ENCODE results near the gene PLAAT3. TPM values are rescaled to one million over a fixed set of nuclear protein-coding genes. Genes with fewer than 3 reads are reported as not detected.

Gene PLAAT3
- total RNA-seq, 1 donor from 2014 or later: 8.0 TPM

DNA sequence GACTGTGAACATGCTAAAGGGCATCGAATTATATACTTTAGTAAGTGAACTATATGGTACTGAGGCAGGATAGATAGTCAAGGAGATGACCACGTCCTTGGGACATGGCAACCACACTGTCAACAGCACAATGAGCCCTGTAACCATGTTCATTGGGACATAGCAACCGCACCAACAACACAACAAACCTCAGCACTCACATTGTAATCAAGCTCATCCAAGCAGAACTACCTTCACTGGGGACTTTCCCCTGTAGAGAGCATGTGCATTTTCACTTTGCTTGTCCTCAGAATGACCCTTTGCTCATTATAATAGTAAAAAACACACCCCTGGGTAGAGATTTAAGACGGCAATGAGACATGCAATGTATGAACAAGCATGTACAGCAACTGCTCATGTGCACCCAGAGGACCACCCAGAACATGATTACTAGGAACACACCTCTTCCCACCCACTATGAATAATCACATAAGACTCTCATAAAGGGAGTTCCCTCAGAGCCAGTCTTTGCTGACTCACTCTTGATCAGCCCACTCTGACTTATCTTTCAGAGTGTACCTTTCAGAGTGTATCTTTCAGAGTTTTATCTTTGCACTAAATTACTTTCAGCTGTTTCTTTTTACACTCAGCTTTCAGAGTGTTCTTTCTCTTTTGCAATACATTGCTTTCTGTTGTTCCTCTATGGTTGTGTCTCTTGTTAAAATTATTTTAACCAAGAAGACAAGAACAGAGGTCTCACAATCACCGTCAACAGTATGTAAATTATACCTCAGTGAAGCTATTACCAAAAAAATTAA is 47.0 kb downstream of the PLAAT3 start:
- H3K27me3 ChIP-seq: no peaks in the 10 kb centered on the region
- H3K27me3 Mint-ChIP-seq (ENCODE audit: insufficient read depth, low read depth): peaks cover 3% of the 10 kb centered on the region
- H3K4me1 ChIP-seq: no peaks in the 10 kb centered on the region
- no peaks in the 10 kb centered on the region for H3K79me2 ChIP-seq (ENCODE audit: low read depth)
- H3K4me3 ChIP-seq: no peak overlapping the region
- peaks cover 24% of the 10 kb centered on the region for H3K4me1 Mint-ChIP-seq
- H3K27ac ChIP-seq: no peak overlapping the region
- H3K4me3 Mint-ChIP-seq: no peak overlapping the region
- H3F3A ChIP-seq (ENCODE audit: low read depth): no peaks in the 10 kb centered on the region
- DNase-seq (ENCODE audit: low spot score): no peak
- peak overlapping the region; percentile 55 for H3K27ac Mint-ChIP-seq
- no peaks in the 10 kb centered on the region for H3K36me3 Mint-ChIP-seq
- no peaks in the 10 kb centered on the region for H3K9me3 Mint-ChIP-seq
- no peak overlapping the region for H3K4me2 ChIP-seq
- H3K36me3 ChIP-seq: no peaks in the 10 kb centered on the region
- no peaks in the 10 kb centered on the region for H4K20me1 ChIP-seq (ENCODE audit: low read depth)
- no peaks in the 10 kb centered on the region for H3K9me3 ChIP-seq (ENCODE audit: low read depth)
- H2AFZ ChIP-seq (replicated peaks): no peak overlapping the region
- TF ChIP-seq EZH2phosphoT487 (IDR thresholded peaks at IDR 0.05) (no peak), EZH2 (IDR thresholded peaks at IDR 0.05) (no peak)
- TF ChIP-seq, protein P1, sequence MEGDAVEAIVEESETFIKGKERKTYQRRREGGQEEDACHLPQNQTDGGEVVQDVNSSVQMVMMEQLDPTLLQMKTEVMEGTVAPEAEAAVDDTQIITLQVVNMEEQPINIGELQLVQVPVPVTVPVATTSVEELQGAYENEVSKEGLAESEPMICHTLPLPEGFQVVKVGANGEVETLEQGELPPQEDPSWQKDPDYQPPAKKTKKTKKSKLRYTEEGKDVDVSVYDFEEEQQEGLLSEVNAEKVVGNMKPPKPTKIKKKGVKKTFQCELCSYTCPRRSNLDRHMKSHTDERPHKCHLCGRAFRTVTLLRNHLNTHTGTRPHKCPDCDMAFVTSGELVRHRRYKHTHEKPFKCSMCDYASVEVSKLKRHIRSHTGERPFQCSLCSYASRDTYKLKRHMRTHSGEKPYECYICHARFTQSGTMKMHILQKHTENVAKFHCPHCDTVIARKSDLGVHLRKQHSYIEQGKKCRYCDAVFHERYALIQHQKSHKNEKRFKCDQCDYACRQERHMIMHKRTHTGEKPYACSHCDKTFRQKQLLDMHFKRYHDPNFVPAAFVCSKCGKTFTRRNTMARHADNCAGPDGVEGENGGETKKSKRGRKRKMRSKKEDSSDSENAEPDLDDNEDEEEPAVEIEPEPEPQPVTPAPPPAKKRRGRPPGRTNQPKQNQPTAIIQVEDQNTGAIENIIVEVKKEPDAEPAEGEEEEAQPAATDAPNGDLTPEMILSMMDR (IDR thresholded peaks at IDR 0.05): no peak
- no peak overlapping the region for H3K9ac ChIP-seq

DNA sequence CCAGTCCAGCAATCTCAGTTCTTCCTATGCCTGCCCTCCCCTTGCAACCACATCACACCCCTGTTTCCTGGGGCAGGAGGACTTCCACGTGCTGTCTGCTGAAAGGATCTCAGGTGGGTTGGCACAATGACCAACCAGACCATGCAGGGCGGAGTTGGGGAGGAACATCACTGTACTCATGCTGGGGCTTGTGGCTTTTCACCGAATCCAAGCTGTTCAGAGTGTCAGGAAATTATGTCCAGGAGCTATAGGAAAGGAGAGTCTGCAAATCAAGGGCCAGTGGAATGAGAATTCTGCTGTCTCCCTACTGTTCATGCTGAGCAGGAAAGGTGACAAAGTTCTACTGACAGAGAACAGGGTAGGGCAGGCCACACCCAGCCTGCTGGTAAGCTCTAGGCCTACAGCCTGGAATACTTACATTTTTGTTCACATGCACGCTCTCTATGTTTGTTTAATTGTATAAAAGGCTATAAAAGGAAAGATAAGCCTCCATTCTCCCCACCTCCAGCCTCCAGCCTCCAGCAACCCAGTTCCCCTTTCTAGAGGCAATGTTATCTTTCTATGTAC is 49.4 kb downstream of the PLAAT3 start:
- Mint-ChIP-seq H3K9me3 (no peaks in the 10 kb centered on the region), H3K27me3 (ENCODE audit: insufficient read depth, low read depth) (peaks cover 10% of the 10 kb centered on the region), H3K36me3 (no peaks in the 10 kb centered on the region), H3K27ac (peak overlapping the region; percentile 50), H3K4me3 (no peak overlapping the region), H3K4me1 (peaks cover 24% of the 10 kb centered on the region)
- Histone ChIP-seq H3K27me3 (no peaks in the 10 kb centered on the region), H3K4me3 (no peak overlapping the region), H3K27ac (no peak overlapping the region), H3K79me2 (ENCODE audit: low read depth) (no peaks in the 10 kb centered on the region), H2AFZ (replicated peaks) (no peak overlapping the region), H3K4me2 (no peak overlapping the region), H3K9ac (no peak overlapping the region), H4K20me1 (ENCODE audit: low read depth) (no peaks in the 10 kb centered on the region), H3K4me1 (no peaks in the 10 kb centered on the region), H3K36me3 (no peaks in the 10 kb centered on the region), H3K9me3 (ENCODE audit: low read depth) (no peaks in the 10 kb centered on the region), H3F3A (ENCODE audit: low read depth) (no peaks in the 10 kb centered on the region)
- TF ChIP-seq, protein P1 (IDR thresholded peaks at IDR 0.05): no peak
- TF ChIP-seq EZH2 (IDR thresholded peaks at IDR 0.05) (no peak), EZH2phosphoT487 (IDR thresholded peaks at IDR 0.05) (no peak)
- no peak for DNase-seq (ENCODE audit: low spot score)

DNA sequence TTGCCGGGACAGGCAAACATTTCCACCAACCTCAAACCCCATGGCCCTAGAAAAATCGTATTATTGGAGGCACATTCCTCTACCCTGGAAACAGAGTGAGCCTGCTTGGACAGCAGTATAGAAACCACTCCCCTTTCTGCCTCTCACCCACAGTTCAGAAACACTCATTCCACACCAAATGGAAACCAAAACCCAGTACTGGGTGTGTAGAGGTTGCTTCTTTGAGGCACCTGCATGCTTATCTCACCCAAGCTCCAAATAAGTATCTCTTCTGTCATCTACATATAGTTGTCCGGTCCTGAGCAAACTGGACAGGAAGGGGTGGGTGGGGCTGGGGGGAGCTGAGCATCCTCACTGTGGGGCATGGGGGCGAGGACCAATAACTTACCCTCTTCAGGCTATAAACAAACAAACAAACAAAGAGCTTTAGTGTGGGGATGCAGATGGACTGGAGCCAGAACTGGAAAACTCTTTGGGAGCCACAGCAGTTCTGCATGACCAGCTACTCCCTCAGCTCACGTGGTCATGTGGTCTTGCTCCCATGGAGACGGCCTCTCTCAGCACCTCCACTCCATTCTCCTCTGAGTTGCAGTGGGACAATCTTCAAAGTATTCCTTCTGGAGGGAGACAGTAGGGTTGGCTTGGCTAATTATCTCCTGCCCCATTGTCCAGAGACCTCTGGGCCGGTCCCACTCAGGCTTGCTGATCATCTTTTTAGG is 50.0 kb downstream of the PLAAT3 start:
- Histone ChIP-seq H3K4me3 (no peak overlapping the region), H3K36me3 (no peaks in the 10 kb centered on the region), H3K4me2 (no peak overlapping the region), H3K9ac (no peak overlapping the region), H2AFZ (replicated peaks) (no peak overlapping the region), H4K20me1 (ENCODE audit: low read depth) (no peaks in the 10 kb centered on the region), H3F3A (ENCODE audit: low read depth) (no peaks in the 10 kb centered on the region), H3K4me1 (no peaks in the 10 kb centered on the region), H3K9me3 (ENCODE audit: low read depth) (no peaks in the 10 kb centered on the region), H3K79me2 (ENCODE audit: low read depth) (no peaks in the 10 kb centered on the region), H3K27ac (no peak overlapping the region), H3K27me3 (no peaks in the 10 kb centered on the region)
- peaks cover 10% of the 10 kb centered on the region for H3K27me3 Mint-ChIP-seq (ENCODE audit: insufficient read depth, low read depth)
- peak overlapping the region; percentile 0 for H3K4me3 Mint-ChIP-seq
- peak overlapping the region; percentile 50 for H3K27ac Mint-ChIP-seq
- DNase-seq (ENCODE audit: low spot score): no peak
- peaks cover 24% of the 10 kb centered on the region for H3K4me1 Mint-ChIP-seq
- TF ChIP-seq, protein P1 (IDR thresholded peaks at IDR 0.05): no peak
- TF ChIP-seq EZH2 (IDR thresholded peaks at IDR 0.05): no peak
- TF ChIP-seq EZH2phosphoT487 (IDR thresholded peaks at IDR 0.05): no peak
- H3K36me3 Mint-ChIP-seq: no peaks in the 10 kb centered on the region
- no peaks in the 10 kb centered on the region for H3K9me3 Mint-ChIP-seq

Data from neural progenitor cell (in vitro differentiated cells).